Right renal pelvis (tissue), 4 donors: ENCODE measurements around the gene TGFBR3. TPM values are rescaled to one million over a fixed set of nuclear protein-coding genes. Genes with fewer than 3 reads are reported as not detected.
"Not testable (repeated sequence)": the region's sequence is repeated elsewhere in the genome, so short reads cannot be mapped to it uniquely, and the experiment has no call there.

Experiments used
- DNase-seq, 4 donors: peaks; one replicate each; pipeline ENCODE4 v3.0.0-alpha.2; 2013; ENCODE audit warnings: low read depth in 4 of 4, low spot score in 3 of 4, missing footprints in 1 of 4
- polyA plus RNA-seq, 4 donors: library from polyadenylated mRNA; unstranded; fragments of 120-200 nt; gene quantifications; one replicate each; pipeline ENCODE4 v1.2.1, GENCODE V29; 2013; ENCODE audit not compliant: insufficient read length in 4 of 4

Gene TGFBR3
- polyA plus RNA-seq, 4 donors = 115 to 154 (median 136) TPM

DNA sequence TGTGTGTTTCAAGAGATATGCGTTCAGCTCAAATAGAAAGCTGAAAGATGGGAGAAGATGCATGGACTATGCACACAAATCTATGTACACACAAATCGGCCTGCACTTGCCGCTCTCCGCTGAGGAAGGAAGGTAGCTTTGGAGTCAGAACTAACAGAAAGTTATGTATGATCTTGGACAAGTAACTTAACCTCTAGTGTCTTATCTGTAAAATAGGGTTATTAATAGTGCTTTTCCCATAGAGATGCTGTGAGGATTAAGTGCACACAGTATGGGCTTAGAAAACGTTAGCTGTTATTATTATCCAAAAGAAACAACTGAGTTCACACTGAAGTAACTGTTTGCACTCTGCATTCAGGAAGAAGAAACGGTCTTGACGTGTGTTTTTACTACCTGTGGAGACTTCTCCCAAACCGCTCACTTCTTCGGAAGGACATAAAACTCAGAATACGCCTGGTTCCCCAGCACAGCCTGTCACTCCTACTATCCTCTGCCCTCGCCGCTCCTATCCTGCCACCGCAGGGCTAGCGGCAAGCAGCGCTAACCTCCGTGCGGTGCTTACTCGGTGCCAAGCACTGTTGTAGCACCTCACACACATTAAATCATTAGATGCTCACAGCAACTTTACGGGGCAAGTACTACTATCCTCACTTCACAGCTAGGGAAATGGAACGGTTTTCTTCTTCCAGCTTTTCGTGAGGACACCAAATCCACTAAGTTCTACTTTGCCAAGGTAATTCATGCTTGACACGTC is 1.3 kb downstream of the TGFBR3 start:
- DNase-seq = no peak

- no peak for DNase-seq
Observed at GRCh38 chr1:91883470-91883869, 2.5 kb downstream of the TGFBR3 start.

DNA sequence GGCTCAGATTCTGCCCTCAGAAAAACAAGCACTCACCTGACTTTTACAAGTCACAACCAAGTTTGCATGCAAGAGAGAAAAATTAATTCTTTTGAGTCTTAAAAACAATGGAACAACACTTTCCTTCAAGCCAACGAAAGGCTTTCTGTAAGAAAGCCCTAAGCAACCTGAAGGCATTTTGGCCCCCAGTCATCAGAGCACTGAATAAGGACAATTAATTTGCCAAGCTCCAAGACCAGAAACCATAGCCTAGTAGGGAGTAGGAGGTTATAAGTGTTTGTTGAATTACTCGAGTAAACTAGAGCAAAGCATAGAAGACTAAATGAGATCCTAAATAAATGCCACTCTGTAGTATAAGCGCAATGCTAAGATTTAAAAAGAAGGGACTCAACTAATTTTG is 4.7 kb downstream of the TGFBR3 start:
- DNase-seq = no peak

DNA sequence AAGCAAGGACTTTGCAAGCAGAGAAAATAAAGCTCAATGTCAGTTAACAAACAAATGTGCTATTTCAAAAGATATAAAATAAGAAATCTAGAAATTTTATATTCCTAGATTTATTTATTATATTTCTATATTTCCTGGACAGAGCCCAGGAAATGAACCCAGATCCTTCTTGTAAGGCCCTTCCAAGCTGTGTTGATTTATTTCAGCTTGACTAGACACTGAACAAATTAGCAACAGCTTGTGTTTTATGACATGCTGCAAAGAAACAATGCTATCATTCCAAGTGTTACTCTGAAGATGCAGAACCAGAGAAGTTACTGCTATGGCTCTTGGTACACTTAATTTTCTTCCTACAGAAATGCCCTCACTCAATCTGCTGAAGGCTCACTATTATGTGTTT is 6.2 kb downstream of the TGFBR3 start:
- peak in 1 of 4 donors; percentile 33 for DNase-seq

- DNase-seq = no peak
Observed at GRCh38 chr1:91877574-91878208, 8.3 kb downstream of the TGFBR3 start.

- DNase-seq = no peak
Observed at GRCh38 chr1:91876781-91877573, 9.0 kb downstream of the TGFBR3 start.

DNA sequence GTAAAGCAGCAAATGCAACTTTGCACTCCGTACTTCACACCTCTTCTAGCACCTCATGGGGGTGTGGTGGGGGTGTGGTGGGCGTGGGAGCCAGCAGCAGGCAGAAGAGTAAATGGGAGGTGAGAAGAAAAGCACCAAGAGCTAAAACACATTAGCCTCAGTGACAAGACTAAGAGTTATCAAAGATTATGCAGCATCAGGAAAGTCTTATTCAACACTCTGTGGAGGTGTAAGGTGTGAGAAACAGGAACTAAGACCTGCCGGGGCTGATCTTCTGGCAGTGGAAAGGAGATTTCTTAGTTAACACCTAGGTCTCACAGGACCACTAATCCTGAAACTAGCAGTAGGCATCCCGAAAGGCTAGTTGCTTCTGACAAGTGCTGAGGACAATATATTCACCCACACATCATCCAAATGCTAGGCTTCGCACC is 9.9 kb downstream of the TGFBR3 start:
- no peak for DNase-seq

GRCh38 chr1:91874167-91874566 is 11.8 kb downstream of the TGFBR3 start:
- DNase-seq = no peak

GRCh38 chr1:91872559-91873081 is 13.3 kb downstream of the TGFBR3 start:
- no peak for DNase-seq

GRCh38 chr1:91872000-91872399 is 14.0 kb downstream of the TGFBR3 start:
- no peak for DNase-seq

- no peak for DNase-seq
Observed at GRCh38 chr1:91870322-91870721, 15.6 kb downstream of the TGFBR3 start.

DNA sequence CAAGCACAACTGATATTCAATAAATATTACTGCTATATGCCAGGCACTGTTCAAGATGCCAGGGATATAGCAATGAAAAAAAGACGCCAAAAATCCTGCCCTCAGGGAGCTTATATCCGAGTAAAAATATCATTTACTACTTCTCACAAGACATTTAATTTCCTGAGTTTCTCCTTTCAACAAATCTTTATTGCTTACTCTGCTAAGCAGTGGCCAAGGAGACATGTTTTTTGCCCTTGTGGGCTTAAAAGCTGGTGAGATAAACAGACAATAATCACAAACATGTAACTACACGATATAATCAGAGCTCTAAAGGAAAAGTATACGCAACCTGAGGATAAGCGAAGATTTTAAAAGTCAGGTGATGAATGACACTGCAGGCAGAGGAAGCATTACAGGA is 19.5 kb downstream of the TGFBR3 start:
- no peak for DNase-seq

- DNase-seq = no peak
Observed at GRCh38 chr1:91864017-91864700, 21.8 kb downstream of the TGFBR3 start.

GRCh38 chr1:91863498-91863897 is 22.5 kb downstream of the TGFBR3 start:
- DNase-seq = no peak

DNA sequence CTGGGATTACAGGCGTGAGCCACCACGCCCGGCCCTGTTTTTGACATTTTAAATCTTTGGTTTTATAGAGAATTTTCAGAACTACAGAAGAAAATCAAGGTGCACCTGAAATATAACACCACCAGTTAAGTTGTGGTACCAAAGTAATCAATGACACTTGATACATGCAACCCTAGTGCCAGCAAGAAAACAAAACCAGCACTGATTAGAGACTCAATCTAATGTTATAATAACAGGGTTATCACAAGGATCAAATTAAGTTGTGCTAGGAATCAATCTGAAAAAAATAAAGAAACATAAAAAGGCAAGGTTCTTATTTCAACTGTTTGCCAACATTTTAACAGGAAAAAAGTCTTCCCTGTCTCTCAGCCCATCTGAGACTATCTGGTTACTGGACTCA is 23.8 kb downstream of the TGFBR3 start:
- no peak for DNase-seq

GRCh38 chr1:91857557-91858239 is 28.3 kb downstream of the TGFBR3 start:
- no peak for DNase-seq

- no peak for DNase-seq
Observed at GRCh38 chr1:91856996-91857395, 29.0 kb downstream of the TGFBR3 start.

DNA sequence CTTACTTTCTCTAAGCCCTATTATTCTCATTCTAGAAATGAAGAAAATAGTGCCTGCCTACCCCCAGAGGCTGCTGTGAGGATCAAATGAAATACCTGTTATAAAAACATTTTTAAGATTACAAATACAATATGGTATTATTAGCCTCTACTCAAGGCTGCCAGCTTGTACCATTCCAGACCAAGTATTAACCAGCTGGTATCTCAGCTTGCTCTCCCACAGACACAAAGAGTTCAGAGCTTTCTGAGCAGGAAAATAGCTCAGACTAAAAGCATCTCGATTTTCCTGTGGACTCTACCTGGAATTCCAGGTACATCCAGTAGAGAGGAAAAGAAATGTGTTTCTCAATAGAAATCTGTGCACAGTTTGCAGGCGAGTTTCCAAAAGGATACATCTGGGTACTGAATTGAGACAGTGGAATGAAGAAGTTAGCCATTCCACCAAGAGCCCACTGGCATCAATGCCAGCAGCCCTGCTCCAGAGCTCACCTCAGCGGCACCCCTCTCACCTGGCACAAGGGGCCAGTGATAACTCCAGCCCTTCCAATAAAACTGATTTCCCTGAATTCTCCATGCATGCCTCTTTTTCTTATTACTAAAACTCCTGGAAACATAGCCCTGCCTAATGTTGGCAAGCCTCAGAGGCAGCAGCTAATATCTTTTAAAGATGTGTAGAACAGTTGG is 31.0 kb downstream of the TGFBR3 start:
- no peak for DNase-seq

DNA sequence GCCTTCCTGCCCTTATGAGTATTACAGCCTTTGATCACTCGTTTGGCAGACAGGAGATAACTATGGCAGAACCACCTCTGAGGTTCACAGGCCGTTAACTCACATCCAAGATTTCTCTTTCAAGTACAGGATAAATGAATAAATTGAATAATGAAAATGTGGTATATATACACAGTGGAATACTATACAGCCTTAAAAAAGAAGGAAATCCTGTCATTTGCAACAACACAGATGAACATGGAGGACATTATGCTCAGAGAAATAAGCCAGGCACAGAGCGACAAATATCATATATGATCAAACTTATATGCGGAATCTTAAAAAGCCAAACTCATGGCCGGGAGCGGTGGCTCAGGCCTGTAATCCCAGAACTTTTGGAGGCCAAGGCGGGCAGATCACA is 32.6 kb downstream of the TGFBR3 start:
- no peak for DNase-seq

DNA sequence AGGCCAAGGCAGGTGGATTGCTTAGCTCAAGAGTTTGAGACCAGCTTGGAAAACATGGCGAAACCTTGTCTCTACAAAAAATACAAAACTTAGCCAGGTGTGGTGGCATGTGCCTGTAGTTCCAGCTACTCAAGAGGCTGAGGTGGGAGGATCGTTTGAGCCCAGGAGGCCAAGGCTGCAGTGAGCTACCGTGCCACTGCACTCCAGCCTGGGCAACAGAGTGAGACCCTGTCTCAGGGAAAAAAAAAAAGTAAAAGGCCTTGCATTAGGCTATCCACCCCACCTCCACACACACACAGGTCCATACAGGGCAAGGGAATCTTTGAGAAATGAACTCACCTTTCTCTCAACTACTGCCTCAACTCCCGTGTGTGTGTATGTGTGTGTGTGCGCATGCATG is 33.9 kb downstream of the TGFBR3 start:
- DNase-seq = not testable (repeated sequence)
